GM12892 (cell line): ENCODE results near the gene CAMK1D.

ENCODE experiments used
- DNase-seq: peaks from one replicate; pipeline ENCODE4 v3.0.0; 2011; ENCODE audit not compliant: insufficient read length
- FAIRE-seq: peaks from 2 replicates; lab custom pipeline; 2011; peaks lifted over from hg19 to GRCh38; lab: Jason Lieb, UNC
- POLR2A ChIP-seq: IDR thresholded peaks from 2 replicates; pipeline ENCODE4 v1.6.1; 2011; ENCODE audit warnings: low read depth, low read length, control low read depth
- POLR2AphosphoS5 ChIP-seq: IDR thresholded peaks from 2 replicates; pipeline ENCODE4 v1.6.1; 2011; ENCODE audit warnings: low read depth, low read length, control low read depth
- TAF1 ChIP-seq: IDR thresholded peaks from 2 replicates; pipeline ENCODE4 v1.6.1; 2011; ENCODE audit warnings: low read depth, mild to moderate bottlenecking, control low read depth, low read length, borderline replicate concordance

CAMK1D gene

DNA sequence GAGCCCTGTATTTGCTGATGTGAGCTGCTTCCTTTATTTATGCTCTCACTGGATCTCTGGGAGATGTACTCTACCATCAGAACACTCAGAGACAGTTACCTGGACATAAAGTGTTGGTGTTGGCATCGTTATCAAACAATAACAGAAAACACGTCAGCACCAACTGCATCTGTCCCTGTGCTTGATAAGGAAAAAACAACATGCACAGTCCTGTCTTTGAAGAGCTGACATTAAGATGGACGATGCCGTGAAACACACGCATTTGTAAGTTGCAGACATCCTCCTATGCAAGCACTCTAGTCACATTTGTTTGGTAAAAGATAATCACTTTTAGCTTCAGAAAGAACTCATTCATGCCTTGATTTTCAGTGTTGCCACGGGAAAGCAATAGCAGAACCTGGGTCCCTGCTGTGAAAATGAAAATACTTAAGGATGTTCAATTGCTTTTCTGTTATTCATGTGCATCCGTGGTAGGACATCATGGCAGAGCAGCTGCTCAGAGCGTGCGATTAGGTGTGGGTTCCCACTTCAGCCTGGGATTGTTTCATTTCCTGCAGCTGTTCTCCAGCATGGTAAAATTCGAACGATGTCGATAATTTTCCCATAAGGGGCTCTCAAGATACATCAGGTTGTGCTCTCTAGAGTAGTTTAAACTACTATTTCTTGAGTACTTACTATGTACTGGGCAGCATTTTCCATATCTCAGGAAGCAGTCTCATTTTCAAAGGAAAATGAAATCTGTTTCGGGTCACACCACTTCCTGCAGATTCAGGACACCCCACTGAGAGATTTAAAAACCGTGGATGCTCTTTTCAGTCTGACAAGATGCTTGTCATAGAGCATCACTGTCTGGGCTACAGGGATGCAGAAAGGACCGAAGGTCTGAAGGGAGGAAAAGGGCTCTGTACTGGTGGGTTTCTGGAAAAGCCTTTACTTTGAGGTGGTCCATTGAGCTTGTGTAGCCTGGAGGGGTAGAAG lies 248.7 kb downstream of the CAMK1D start:
- FAIRE-seq (no peak), DNase-seq (no peak)
- no peak for TF ChIP-seq POLR2AphosphoS5
- no peak for TF ChIP-seq POLR2A
- TF ChIP-seq TAF1 = no peak

GRCh38 chr10:12600652-12601051 lies 251.3 kb downstream of the CAMK1D start:
- TF ChIP-seq POLR2A = no peak
- TF ChIP-seq TAF1 = no peak
- no peak for TF ChIP-seq POLR2AphosphoS5
- FAIRE-seq (no peak), DNase-seq (no peak)

GRCh38 chr10:12602521-12602920 lies 253.2 kb downstream of the CAMK1D start:
- TF ChIP-seq POLR2AphosphoS5 = no peak
- TF ChIP-seq POLR2A = no peak
- TF ChIP-seq TAF1 = no peak
- DNase-seq = no peak

GRCh38 chr10:12603766-12604470 lies 254.6 kb downstream of the CAMK1D start:
- no peak for FAIRE-seq
- no peak for TF ChIP-seq TAF1
- no peak for TF ChIP-seq POLR2A
- TF ChIP-seq POLR2AphosphoS5 = no peak
- no peak for DNase-seq

More at GRCh38 chr10:12602521-12602920, 253.2 kb downstream of the CAMK1D start:
- no peak for FAIRE-seq

- FAIRE-seq = peak; percentile 83
- 0 out of 2 replicates have a peak, but pooled peaks have one; percentile 11 for TF ChIP-seq POLR2A
- TF ChIP-seq TAF1 = no peak
- peak; percentile 51 for DNase-seq
Observed at GRCh38 chr10:12605580-12606405, 256.4 kb downstream of the CAMK1D start.

DNA sequence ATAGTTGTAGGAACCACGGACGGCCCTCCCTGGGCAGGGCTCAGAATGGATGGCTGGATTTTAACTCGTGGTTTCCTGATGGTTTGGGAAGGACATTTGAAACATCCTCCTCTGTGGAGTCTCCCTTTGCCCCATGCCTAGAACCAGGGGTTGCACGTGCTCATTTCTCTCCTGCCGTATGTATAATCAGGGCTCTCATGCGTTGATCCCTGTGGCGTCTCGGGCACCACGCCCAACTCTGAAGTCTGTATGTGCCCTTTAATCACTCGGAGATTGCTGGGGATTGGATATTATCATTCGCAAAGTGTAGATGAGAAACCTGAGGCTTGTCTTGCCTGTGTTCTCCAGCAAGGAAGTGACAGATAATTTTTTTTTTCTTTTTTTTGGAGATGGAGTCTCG lies 257.1 kb downstream of the CAMK1D start:
- TF ChIP-seq TAF1 (no peak), POLR2A (no peak), POLR2AphosphoS5 (no peak)
- DNase-seq (no peak), FAIRE-seq (peak; percentile 5)

- FAIRE-seq (no peak), DNase-seq (no peak)
- TF ChIP-seq TAF1 (no peak), POLR2A (no peak), POLR2AphosphoS5 (no peak)
Observed at GRCh38 chr10:12608761-12609160, 259.4 kb downstream of the CAMK1D start.

- no peak for FAIRE-seq
- TF ChIP-seq POLR2A = no peak
- TF ChIP-seq POLR2AphosphoS5 = no peak
- TF ChIP-seq TAF1 = no peak
- no peak for DNase-seq
Observed at GRCh38 chr10:12609435-12609834, 260.1 kb downstream of the CAMK1D start.

GRCh38 chr10:12613136-12613535 lies 263.8 kb downstream of the CAMK1D start:
- TF ChIP-seq POLR2A (no peak), TAF1 (no peak), POLR2AphosphoS5 (no peak)
- FAIRE-seq = no peak
- no peak for DNase-seq

DNA sequence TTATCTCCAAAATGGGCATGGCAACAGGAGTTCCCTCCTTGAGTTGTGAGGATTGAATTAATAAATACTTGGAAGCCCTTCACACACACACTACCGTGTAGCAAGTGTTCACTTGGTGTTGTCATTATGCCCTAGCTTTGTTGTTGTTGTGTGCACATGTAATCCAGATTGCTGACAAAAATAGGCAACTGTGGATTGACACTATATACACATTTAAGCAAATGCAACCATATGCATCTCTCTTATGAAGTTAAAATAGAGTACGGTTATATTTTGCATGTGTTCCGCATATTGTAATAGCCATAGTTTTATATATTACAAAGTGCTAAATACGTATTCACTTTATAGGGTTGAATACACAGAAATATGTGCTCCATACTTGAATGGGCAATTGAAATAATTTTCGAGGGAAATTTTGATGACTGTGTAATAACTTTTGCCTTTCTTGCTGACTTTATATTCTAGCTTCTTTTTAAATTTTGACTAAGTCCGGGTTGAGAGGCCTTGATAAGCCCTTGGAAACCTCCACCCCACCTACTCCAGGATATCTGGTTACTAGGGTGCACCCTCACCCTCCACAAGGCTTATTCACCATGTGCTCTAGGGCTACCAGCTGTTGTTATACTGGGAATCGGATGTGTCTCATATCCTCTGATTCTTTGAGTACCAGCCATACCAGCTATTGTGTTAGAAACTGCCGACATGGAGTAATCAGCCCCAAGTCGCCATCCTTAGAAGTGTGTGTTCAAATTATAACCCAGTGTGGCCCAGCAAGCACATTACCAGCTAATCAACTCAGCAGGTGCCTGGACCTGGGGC lies 265.0 kb downstream of the CAMK1D start:
- no peak for TF ChIP-seq POLR2AphosphoS5
- no peak for TF ChIP-seq TAF1
- TF ChIP-seq POLR2A = no peak
- FAIRE-seq (no peak), DNase-seq (no peak)
